RWPE1 (cell line): Measurements from ENCODE around the gene GABRG3.

Experiments used
- CTCF ChIA-PET: fragments of 350-600 bp; sonication (Branson Sonifier 250); formaldehyde crosslinking; extraction: SDS; loops from one replicate; lab custom pipeline; 2021; lab: Yijun Ruan, JAX
- POLR2A ChIA-PET: fragments of 400-600 bp; formaldehyde crosslinking; extraction: SDS; loops from one replicate; lab custom pipeline; 2020; ENCODE audit warnings: antibody characterized with exemption; ENCODE audit not compliant: low non-redundant PET; lab: Yijun Ruan, JAX
- DNase-seq: peaks from one replicate; pipeline ENCODE4 v3.0.0; 2012; ENCODE audit warnings: low spot score
- H3K27ac ChIP-seq: fragments of 450-650 bp; 2 replicates; pipeline ENCODE4 v1.5.1; 2017
- TF ChIP-seq, protein P1 (sequence below): fragments of 450-650 bp; conservative IDR thresholded peaks from 2 replicates; pipeline ENCODE4 v1.5.1; 2017; ENCODE audit warnings: low read depth, mild to moderate bottlenecking

GABRG3 gene

DNA sequence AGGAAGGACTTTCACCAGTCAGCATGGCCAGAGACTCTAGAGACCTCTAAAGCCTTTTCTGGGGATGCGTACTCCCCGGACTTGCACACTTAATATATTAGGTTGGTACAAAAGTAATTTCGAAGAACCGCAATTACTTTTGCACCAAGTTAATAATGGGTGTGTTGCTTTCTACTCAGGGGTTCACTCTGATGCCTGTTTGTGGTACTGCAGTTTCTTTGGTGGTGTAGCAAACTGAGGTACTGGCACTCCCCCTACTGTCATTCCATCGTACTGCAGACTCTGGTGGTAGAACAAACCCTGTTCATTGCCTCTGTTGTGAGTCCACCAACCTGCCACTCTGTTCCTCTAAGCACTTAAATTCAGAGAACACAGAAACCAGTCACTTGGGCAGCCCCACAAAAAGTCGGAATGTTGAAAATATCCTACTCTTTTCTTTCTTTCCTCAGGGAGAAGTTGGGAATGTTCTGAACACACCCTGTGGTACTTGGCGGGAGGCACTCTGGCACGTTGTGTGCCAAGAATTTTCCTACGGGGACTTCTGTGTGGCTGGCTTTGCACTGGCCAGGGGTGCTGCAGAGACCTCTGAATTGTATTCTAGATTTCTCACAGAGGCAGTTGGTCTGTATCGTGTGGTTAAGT lies 46.3 kb downstream of the GABRG3 start:
- no peak overlapping the region for H3K27ac ChIP-seq
- TF ChIP-seq, protein P1, sequence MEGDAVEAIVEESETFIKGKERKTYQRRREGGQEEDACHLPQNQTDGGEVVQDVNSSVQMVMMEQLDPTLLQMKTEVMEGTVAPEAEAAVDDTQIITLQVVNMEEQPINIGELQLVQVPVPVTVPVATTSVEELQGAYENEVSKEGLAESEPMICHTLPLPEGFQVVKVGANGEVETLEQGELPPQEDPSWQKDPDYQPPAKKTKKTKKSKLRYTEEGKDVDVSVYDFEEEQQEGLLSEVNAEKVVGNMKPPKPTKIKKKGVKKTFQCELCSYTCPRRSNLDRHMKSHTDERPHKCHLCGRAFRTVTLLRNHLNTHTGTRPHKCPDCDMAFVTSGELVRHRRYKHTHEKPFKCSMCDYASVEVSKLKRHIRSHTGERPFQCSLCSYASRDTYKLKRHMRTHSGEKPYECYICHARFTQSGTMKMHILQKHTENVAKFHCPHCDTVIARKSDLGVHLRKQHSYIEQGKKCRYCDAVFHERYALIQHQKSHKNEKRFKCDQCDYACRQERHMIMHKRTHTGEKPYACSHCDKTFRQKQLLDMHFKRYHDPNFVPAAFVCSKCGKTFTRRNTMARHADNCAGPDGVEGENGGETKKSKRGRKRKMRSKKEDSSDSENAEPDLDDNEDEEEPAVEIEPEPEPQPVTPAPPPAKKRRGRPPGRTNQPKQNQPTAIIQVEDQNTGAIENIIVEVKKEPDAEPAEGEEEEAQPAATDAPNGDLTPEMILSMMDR, result peak; percentile 82
- DNase-seq, result peak; percentile 63
- ChIA-PET POLR2A (no interaction called here), CTCF (interaction anchor here (1.6 kb wide), 1 partner anchor 128 kb away, joined by 3 read pairs; no protein-coding TSS in a partner anchor)

DNA sequence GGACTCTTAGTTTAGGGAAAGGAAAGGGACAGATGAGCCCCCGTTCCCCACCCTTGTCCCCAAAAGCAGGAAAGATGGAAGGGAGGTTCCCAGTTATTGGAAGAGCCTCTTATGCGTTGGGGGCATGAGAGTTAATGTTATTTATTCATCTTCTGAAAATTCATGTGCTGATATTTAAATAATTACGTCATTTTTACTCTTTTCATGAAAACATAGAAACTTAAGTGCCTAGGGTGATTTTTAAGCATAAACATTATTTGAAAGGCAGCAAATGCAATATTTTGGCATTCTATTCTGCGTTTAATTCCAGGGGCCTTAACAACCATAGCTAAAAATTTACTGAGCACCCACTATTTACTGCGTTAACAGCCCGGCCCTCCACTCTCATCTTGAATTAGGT lies 48.7 kb downstream of the GABRG3 start:
- TF ChIP-seq, protein P1, result no peak
- ChIA-PET POLR2A (no interaction called here), CTCF (no interaction called here)
- no peak overlapping the region for H3K27ac ChIP-seq
- no peak for DNase-seq

DNA sequence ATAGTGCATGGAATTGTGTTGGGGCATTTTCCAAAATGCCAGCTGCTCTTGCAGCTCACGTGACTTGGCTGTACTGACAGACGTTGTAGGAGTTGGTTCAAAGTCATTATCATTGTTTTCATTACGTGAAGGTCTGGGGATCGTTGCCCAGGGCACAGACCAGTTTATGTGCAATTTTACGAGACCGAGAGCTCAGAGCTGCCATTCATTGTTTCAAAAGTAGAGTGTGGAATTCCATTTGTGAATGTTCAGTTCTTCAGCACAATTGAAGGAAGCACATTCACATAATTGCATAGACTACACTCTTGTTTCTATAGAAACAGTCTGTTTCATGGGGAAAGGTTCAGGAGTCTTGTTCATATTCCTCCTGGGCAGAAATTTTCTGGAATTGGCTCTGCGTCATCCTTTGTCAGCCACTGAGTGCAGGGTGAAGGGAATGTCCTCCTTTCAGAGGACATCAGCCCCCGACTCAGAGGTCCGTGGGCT lies 54.5 kb downstream of the GABRG3 start:
- H3K27ac ChIP-seq, result no peak overlapping the region
- TF ChIP-seq, protein P1, result no peak
- CTCF ChIA-PET, result no interaction called here
- DNase-seq, result no peak
- POLR2A ChIA-PET, result no interaction called here

DNA sequence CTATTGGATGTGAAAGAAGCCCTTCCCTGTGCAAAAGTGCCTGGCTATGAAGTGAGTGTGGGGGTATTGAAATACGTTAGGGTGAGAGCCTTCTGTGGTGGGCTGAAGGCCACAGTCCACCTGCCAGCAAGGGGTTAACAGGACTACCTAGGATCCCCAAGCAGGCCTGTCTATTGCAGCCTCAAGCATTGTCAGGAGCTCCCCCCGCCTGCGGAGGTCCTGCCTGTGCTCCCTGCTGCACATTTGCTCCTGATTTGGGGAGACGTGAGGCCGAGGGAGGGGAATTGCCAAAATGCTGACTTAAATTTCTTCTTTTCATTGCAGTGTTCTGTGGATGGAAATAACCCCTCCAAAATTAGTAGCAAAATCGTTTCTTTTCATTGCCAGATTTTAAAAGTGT lies 56.2 kb downstream of the GABRG3 start:
- POLR2A ChIA-PET, result no interaction called here
- DNase-seq, result no peak
- H3K27ac ChIP-seq, result no peak overlapping the region
- CTCF ChIA-PET, result no interaction called here
- TF ChIP-seq, protein P1, result no peak

DNA sequence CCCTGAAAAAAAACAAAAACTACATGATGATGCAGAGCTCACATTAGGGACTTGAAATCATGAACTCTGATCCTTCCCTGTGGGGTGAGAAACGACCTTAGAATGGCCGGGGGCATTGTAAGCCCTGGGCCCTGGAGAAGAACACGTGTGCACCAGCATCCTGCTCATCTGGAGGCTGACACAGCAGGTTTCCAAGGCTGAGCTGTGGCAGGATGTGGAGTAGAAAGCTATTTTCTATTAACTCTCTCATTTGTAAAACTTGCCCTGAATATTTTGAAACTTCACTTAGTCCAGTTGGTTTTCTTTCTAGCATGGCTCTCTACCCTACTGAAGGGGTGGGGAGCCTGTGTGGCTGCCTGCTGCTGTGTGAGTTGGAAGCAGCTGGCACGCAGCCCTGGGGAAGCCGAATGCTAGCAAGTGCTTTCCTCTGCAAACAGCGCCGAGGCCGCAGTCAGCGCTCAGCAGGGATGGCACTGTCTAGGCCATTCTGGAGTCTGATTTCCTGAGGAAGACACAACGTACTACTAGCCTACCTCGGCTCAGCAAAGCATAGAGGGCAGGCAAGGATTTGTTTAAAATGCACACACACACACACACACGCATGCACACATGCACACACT lies 58.0 kb downstream of the GABRG3 start:
- ChIA-PET CTCF (no interaction called here), POLR2A (no interaction called here)
- TF ChIP-seq, protein P1, result no peak
- no peak overlapping the region for H3K27ac ChIP-seq
- no peak for DNase-seq

DNA sequence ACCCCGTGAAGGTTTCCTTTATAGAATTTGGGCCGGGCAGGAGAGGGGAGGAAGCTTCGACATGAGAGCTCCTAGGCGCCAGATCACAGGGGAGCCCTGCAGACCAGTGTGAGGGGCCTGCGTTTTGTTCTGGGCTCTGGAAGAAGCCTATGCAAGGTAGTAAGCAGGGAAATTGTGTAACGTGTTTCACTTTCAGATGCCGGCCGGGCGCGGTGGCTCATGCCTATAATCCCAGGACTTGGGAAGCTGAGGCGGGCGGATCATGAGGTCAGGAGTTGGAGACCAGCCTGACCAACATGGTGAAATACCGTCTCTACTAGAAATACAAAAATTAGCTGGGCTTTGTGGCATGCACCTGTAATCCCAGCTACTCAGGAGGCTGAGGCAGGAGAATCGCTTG lies 65.2 kb downstream of the GABRG3 start:
- ChIA-PET POLR2A (no interaction called here), CTCF (no interaction called here)
- TF ChIP-seq, protein P1, result no peak
- DNase-seq, result no peak
- H3K27ac ChIP-seq, result no peak overlapping the region
